HCT116 (cell line): Measurements from ENCODE around the gene DERL3. TPM values are rescaled to one million over a fixed set of nuclear protein-coding genes. Genes with fewer than 3 reads are reported as not detected.

Experiments used
- ATAC-seq: fragments of 200-7000 bp; cut with Tn5 transposase; 2 replicates; pipeline ENCODE4 v1.9.1; 2020; ENCODE audit warnings: mild to moderate bottlenecking, moderate library complexity
- BruUV-seq: library from RNA; stranded (reverse); fragments of 400-500 nt; replicated peaks from 2 replicates; lab custom pipeline; 2021; lab: Mats Ljungman, UMichigan
- CTCF ChIA-PET: fragments of 300-600 bp; sonication (Branson Sonifier 250); formaldehyde crosslinking; loops from one replicate; lab custom pipeline; 2021; ENCODE audit warnings: antibody characterized with exemption; lab: Charles Lee
- POLR2A ChIA-PET: fragments of 300-600, 350-600 bp; sonication (Branson Sonifier 250); formaldehyde crosslinking; loops from one replicate; lab custom pipeline; 2021; ENCODE audit warnings: antibody characterized with exemption; lab: Charles Lee
- RAD21 ChIA-PET, 2 experiments: fragments of 300-600 bp; sonication (Branson Sonifier 250); formaldehyde crosslinking; loops; one replicate each; lab custom pipeline; 2023; ENCODE audit warnings: low total read pairs in 2 of 2; ENCODE audit not compliant: uncharacterized antibody in 2 of 2, unreplicated experiment in 2 of 2, low non-redundant PET in 1 of 2; lab: Charles Lee
- DNase-seq: peaks from one replicate; pipeline ENCODE4 v3.0.0-alpha.2; 2010; ENCODE audit warnings: low read depth, low spot score
- H2AFZ ChIP-seq: fragments of 200-600 bp; shearing (Covaris generic), sonication (generic); 2 replicates; pipeline ENCODE4 v1.6.1; 2017; ENCODE audit warnings: low read depth, mixed run types, mixed read lengths, antibody characterized with exemption, low read length; ENCODE audit not compliant: poor library complexity, severe bottlenecking
- H3K27ac ChIP-seq: 2 replicates; pipeline ENCODE4 v1.5.1; 2012; ENCODE audit warnings: low read depth, low read length
- H3K27me3 ChIP-seq: fragments of 200-600 bp; sonication (generic); 2 replicates; pipeline ENCODE4 v1.6.1; 2016; ENCODE audit warnings: mixed run types, low read length, mixed read lengths; ENCODE audit not compliant: insufficient read depth
- H3K36me3 ChIP-seq, 2 experiments: fragments of 200-500 bp in 1 of 2; fragments of 200-600 bp in 1 of 2; sonication (Bioruptor generic) in 1 of 2; sonication (generic) in 1 of 2; 2 replicates each; pipeline versions ENCODE4 v1.5.1 to v1.6.1; 2014 to 2016; ENCODE audit warnings: low read length in 2 of 2, inconsistent platforms in 1 of 2, mixed read lengths in 1 of 2, mixed run types in 1 of 2; ENCODE audit not compliant: insufficient read depth in 2 of 2, control insufficient read depth in 1 of 2
- H3K4me1 ChIP-seq, 2 experiments: fragments of 200-600 bp in 1 of 2; sonication (generic) in 1 of 2; 2 replicates each; pipeline versions ENCODE4 v1.5.1 to v1.6.1; 2012 to 2017; ENCODE audit warnings: low read length in 2 of 2, inconsistent platforms in 1 of 2, mild to moderate bottlenecking in 1 of 2, mixed read lengths in 1 of 2, mixed run types in 1 of 2, moderate library complexity in 1 of 2; ENCODE audit not compliant: insufficient read depth in 2 of 2, control insufficient read depth in 1 of 2
- H3K4me2 ChIP-seq: fragments of 200-600 bp; sonication (generic); 2 replicates; pipeline ENCODE4 v1.6.1; 2017; ENCODE audit warnings: mixed run types, low read length, mixed read lengths
- H3K4me3 ChIP-seq, 2 experiments: fragments of 200-600 bp in 1 of 2; sonication (generic) in 1 of 2; replicated peaks in 1 of 2; 2 replicates each; pipeline ENCODE4 v1.5.1; 2011 to 2016; ENCODE audit warnings: low read length in 2 of 2, control low read depth in 1 of 2, low read depth in 1 of 2, mild to moderate bottlenecking in 1 of 2, mixed read lengths in 1 of 2, mixed run types in 1 of 2
- H3K79me2 ChIP-seq: fragments of 200-600 bp; sonication (generic); 2 replicates; pipeline ENCODE4 v1.6.1; 2017; ENCODE audit warnings: mild to moderate bottlenecking, mixed run types, low read length, moderate library complexity, mixed read lengths; ENCODE audit not compliant: insufficient read depth
- H3K9ac ChIP-seq: fragments of 200-600 bp; sonication (generic); 2 replicates; pipeline ENCODE4 v1.6.1; 2016; ENCODE audit warnings: low read length, mixed read lengths
- H3K9me2 ChIP-seq: fragments of 200-600 bp; sonication (generic), shearing (Covaris generic); 2 replicates; pipeline ENCODE4 v1.6.1; 2017; ENCODE audit warnings: mixed run types, mild to moderate bottlenecking, moderate library complexity; ENCODE audit not compliant: insufficient read depth
- H3K9me3 ChIP-seq, 2 experiments: fragments of 200-500 bp in 1 of 2; fragments of 200-600 bp in 1 of 2; sonication (Bioruptor generic) in 1 of 2; sonication (generic) in 1 of 2; 2 replicates each; pipeline ENCODE4 v1.6.1; 2014 to 2017; ENCODE audit warnings: low read length in 2 of 2, mixed read lengths in 2 of 2, inconsistent platforms in 1 of 2, low read depth in 1 of 2, mild to moderate bottlenecking in 1 of 2, mixed run types in 1 of 2, moderate library complexity in 1 of 2; ENCODE audit not compliant: control insufficient read depth in 1 of 2, insufficient read depth in 1 of 2
- H4K20me1 ChIP-seq: fragments of 200-600 bp; sonication (generic), shearing (Covaris generic); 2 replicates; pipeline ENCODE4 v1.6.1; 2017; ENCODE audit warnings: mixed run types, mild to moderate bottlenecking, moderate library complexity; ENCODE audit not compliant: insufficient read depth
- EGR1 ChIP-seq: IDR thresholded peaks from 2 replicates; pipeline ENCODE4 v1.6.1; 2012; ENCODE audit warnings: low read depth
- ELF1 ChIP-seq: IDR thresholded peaks from 2 replicates; pipeline ENCODE4 v1.6.1; 2012; ENCODE audit warnings: low read depth, borderline replicate concordance
- EZH2phosphoT487 ChIP-seq: fragments of 200-600 bp; IDR thresholded peaks from 2 replicates; pipeline ENCODE4 v1.6.1; 2018; ENCODE audit warnings: antibody characterized with exemption, borderline replicate concordance
- JUND ChIP-seq: IDR thresholded peaks from 2 replicates; pipeline ENCODE4 v1.6.1; 2012
- RAD21 ChIP-seq: IDR thresholded peaks from 2 replicates; pipeline ENCODE4 v1.6.1; 2012; ENCODE audit warnings: low read depth, mild to moderate bottlenecking
- SP1 ChIP-seq: IDR thresholded peaks from 2 replicates; pipeline ENCODE4 v1.6.1; 2012; ENCODE audit warnings: low read depth
- SRF ChIP-seq: IDR thresholded peaks from 2 replicates; pipeline ENCODE4 v1.6.1; 2012; ENCODE audit warnings: low read depth
- TCF7L2 ChIP-seq: IDR thresholded peaks from 2 replicates; pipeline ENCODE4 v1.7.0; 2011; ENCODE audit warnings: borderline replicate concordance, inconsistent platforms; ENCODE audit not compliant: insufficient read depth, insufficient read length; ENCODE audit errors: extremely low read depth
- YY1 ChIP-seq: IDR thresholded peaks from 2 replicates; pipeline ENCODE4 v1.6.1; 2011; ENCODE audit warnings: low read length, low read depth, moderate library complexity, mild to moderate bottlenecking; ENCODE audit not compliant: insufficient replicate concordance; ENCODE audit errors: extremely low read depth
- ZNF274 ChIP-seq: fragments of 200-500 bp; sonication (Bioruptor generic); IDR thresholded peaks from 2 replicates; pipeline ENCODE4 v1.6.1; 2014; ENCODE audit warnings: mild to moderate bottlenecking, low read depth, low read length, inconsistent platforms
- intact Hi-C: fragments of 100-400 bp; cut with micrococcal nuclease; formaldehyde crosslinking; loops from 2 replicates; pipeline ENCODE4 v1.10.0; 2022
- total RNA-seq: library from RNA; stranded (reverse); gene quantifications from one replicate; pipeline ENCODE4 v1.2.1, GENCODE V29; 2021; ENCODE audit not compliant: unreplicated experiment
- TF ChIP-seq, protein P1 (sequence below): IDR thresholded peaks from 2 replicates; pipeline ENCODE4 v1.6.1; 2012
- TF ChIP-seq, protein P2 (sequence below): IDR thresholded peaks from 2 replicates; pipeline ENCODE4 v1.6.1; 2012

The DERL3 gene
- total RNA-seq, 1 experiment from 2014 or later = not detected

DNA sequence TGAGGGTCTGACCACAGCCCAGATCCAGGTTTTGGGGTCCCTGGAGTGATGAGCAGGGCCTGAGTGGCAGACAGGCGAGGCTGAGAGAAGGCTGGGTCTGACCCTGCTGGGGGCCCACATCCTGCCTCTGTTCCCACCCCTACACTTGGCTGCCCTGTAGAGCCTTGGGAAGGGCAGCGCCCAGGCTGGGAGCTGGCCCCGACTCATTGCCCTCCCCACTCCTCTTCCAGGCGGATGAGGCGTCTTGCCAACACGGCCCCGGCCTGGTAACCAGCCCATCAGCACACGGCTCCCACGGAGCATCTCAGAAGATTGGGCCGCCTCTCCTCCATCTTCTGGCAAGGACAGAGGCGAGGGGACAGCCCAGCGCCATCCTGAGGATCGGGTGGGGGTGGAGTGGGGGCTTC, 4.9 kb downstream of the DERL3 start:
- ChIA-PET RAD21 (no interaction called here), POLR2A (no interaction called here), CTCF (no interaction called here)
- no peaks in the 10 kb centered on the region for H3K27me3 ChIP-seq
- no peaks in the 10 kb centered on the region for H3K4me1 ChIP-seq
- H3K9ac ChIP-seq = no peak overlapping the region
- no peak for ATAC-seq
- intact Hi-C loops = no loop called here
- H3K4me2 ChIP-seq = no peak overlapping the region
- no TSS peak for BruUV-seq
- H3K9me3 ChIP-seq = no peaks in the 10 kb centered on the region
- DNase-seq = no peak
- H2AFZ ChIP-seq = no peak overlapping the region
- peaks cover 5 to 7% of the 10 kb centered on the region in 2 experiments; a peak in 3 of 4 replicates for H3K36me3 ChIP-seq
- H3K4me3 ChIP-seq = no peak overlapping the region
- H3K79me2 ChIP-seq = no peaks in the 10 kb centered on the region; the same call in 1 of the 2 replicates
- no peaks in the 10 kb centered on the region for H3K9me2 ChIP-seq
- H4K20me1 ChIP-seq = no peaks in the 10 kb centered on the region
- no peak for TF ChIP-seq EZH2phosphoT487
- no peak for TF ChIP-seq SP1
- no peak for TF ChIP-seq RAD21
- TF ChIP-seq, protein P1, sequence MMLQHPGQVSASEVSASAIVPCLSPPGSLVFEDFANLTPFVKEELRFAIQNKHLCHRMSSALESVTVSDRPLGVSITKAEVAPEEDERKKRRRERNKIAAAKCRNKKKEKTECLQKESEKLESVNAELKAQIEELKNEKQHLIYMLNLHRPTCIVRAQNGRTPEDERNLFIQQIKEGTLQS = no peak
- TF ChIP-seq ELF1 = no peak
- no peak for TF ChIP-seq TCF7L2
- no peak for TF ChIP-seq ZNF274
- no peak for TF ChIP-seq EGR1
- TF ChIP-seq JUND = no peak
- TF ChIP-seq YY1 = no peak
- TF ChIP-seq, protein P2, sequence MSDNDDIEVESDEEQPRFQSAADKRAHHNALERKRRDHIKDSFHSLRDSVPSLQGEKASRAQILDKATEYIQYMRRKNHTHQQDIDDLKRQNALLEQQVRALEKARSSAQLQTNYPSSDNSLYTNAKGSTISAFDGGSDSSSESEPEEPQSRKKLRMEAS = no peak
- no peak for TF ChIP-seq SRF
- H3K27ac ChIP-seq = no peak overlapping the region
